Left ventricle myocardium inferior (tissue), 1 donor: ENCODE measurements around the gene MAP3K15. TPM values are rescaled to one million over a fixed set of nuclear protein-coding genes. Genes with fewer than 3 reads are reported as not detected.

ENCODE experiments used
- DNase-seq: peaks from one replicate; pipeline ENCODE4 v3.0.0-alpha.2; 2020
- H3K27ac ChIP-seq: fragments of 200-600 bp; replicated peaks from 2 replicates; pipeline ENCODE4 v1.8.0; 2021
- H3K27me3 ChIP-seq: fragments of 200-600 bp; 2 replicates; pipeline ENCODE4 v1.8.0; 2021; ENCODE audit warnings: low read depth
- H3K36me3 ChIP-seq: fragments of 200-600 bp; 2 replicates; pipeline ENCODE4 v1.8.0; 2021
- H3K4me1 ChIP-seq: fragments of 200-600 bp; 2 replicates; pipeline ENCODE4 v1.8.0; 2021
- H3K4me3 ChIP-seq: fragments of 200-600 bp; 2 replicates; pipeline ENCODE4 v1.8.0; 2021; ENCODE audit warnings: mild to moderate bottlenecking, moderate library complexity
- H3K9me3 ChIP-seq: fragments of 200-600 bp; replicated peaks from 2 replicates; pipeline ENCODE4 v1.8.0; 2021
- CTCF ChIP-seq: fragments of 200-600 bp; IDR thresholded peaks from 2 replicates; pipeline ENCODE4 v1.8.0; 2021; ENCODE audit warnings: antibody characterized with exemption, mild to moderate bottlenecking, borderline replicate concordance
- intact Hi-C: fragments of 100-400 bp; cut with micrococcal nuclease; formaldehyde crosslinking; loops from one replicate; pipeline ENCODE4 v1.11.0; 2022
- total RNA-seq: library from RNA; stranded (reverse); fragmentation: NEBNext Ultra II Directional; extraction: Animal tissue kit (Norgen Biotek cat#: 25700); gene quantifications from one replicate; pipeline ENCODE4 v1.2.1, GENCODE V29; 2021
- donor health status: DM: no; HTN: yes; CAD: no; lungs with severe emphysema.

MAP3K15 gene
- total RNA-seq, 1 donor from 2014 or later: not detected

DNA sequence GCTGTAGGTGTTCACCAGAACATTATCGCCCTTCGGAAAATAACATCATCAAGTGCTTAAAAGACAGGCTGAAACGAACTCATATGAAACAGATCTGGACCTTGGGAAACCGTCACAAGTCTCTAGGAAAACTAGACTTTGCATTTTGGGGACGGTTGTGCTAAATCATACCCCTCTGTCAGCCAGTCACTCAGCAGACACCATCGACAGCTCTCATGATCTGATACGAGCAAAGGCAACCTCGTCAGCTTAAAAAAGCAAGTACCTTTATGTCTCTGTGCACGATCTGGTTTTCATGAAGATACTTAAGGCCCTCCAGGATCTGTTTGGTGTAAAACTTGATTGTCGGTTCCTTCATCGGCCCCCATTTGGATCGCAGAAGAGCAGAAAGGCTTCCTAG lies 123.2 kb downstream of the MAP3K15 start:
- no peak for DNase-seq
- no peak overlapping the region for H3K4me3 ChIP-seq
- no peaks in the 10 kb centered on the region for H3K9me3 ChIP-seq
- intact Hi-C loops: no loop called here
- no peaks in the 10 kb centered on the region for H3K27me3 ChIP-seq
- no peak for TF ChIP-seq CTCF
- H3K27ac ChIP-seq: no peak overlapping the region
- no peaks in the 10 kb centered on the region for H3K36me3 ChIP-seq
- H3K4me1 ChIP-seq: no peaks in the 10 kb centered on the region

DNA sequence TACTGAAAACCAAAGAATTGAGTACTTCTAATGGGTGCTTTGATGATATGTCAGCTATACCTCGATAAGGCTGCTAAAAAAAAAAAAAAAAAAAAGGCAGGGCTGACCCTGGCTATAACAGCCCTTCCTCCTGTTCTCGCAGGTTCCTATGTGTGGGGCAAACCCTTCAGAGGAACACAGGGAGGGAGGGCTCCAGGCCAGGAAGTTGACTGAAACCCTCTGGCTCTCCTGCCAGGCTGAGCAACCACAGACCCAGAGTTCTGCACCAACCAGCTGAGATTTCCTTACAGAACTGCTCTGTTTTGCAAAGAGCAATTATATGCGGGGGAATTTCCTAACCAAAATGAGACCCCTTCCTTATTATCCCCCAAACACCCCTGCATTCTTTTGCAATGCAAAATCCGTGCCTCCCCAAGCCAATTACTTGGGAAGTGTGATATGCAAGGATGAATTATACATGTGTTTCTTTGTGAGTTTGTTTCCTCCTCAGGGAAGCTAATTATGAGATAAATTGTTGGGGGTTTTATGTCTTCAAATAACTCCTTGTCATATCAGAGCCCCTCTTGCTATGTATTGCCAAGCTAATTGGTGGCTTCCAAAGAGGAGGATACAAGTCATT lies 126.0 kb downstream of the MAP3K15 start:
- Histone ChIP-seq H3K27me3 (no peaks in the 10 kb centered on the region), H3K9me3 (no peaks in the 10 kb centered on the region), H3K27ac (no peak overlapping the region), H3K4me3 (no peak overlapping the region), H3K36me3 (no peaks in the 10 kb centered on the region), H3K4me1 (no peaks in the 10 kb centered on the region)
- no peak for DNase-seq
- TF ChIP-seq CTCF: no peak
- intact Hi-C loops: no loop called here

GRCh38 chrX:19388741-19389140 lies 126.6 kb downstream of the MAP3K15 start:
- no peak for TF ChIP-seq CTCF
- no peak overlapping the region for H3K27ac ChIP-seq
- no peaks in the 10 kb centered on the region for H3K27me3 ChIP-seq
- no peaks in the 10 kb centered on the region for H3K9me3 ChIP-seq
- DNase-seq: no peak
- no peaks in the 10 kb centered on the region for H3K4me1 ChIP-seq
- intact Hi-C loops: no loop called here
- no peaks in the 10 kb centered on the region for H3K36me3 ChIP-seq
- no peak overlapping the region for H3K4me3 ChIP-seq

DNA sequence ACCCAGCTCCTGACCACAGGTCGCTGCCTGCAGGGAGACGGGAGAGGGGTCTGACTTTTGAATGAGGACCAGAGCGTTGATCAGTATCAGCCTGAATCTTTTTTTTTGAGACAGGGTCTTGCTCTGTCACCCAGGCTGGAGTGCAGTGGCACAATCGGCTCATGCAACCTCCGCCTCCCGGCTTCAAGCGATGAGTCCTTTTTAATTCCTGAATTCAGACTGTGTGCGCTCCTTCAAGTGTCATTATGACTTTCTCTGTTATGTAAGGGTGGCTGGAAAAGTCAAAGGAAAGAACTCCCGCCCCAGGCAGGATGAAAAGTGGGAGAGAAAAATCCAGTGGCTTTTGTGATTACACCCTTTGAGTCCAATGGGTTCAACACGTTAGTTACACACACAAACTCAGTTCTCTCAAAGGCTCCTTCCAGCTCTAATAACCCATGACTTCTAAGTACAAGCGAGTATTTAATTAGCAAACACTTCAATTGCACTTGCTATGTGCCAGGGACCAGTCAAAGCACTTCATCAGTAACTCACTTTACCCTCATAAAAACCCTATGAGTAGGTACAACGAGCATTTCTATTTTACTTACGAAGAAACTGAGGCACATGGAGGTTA lies 127.1 kb downstream of the MAP3K15 start:
- Histone ChIP-seq H3K36me3 (no peaks in the 10 kb centered on the region), H3K27me3 (no peaks in the 10 kb centered on the region), H3K4me3 (no peak overlapping the region), H3K9me3 (no peaks in the 10 kb centered on the region), H3K4me1 (no peaks in the 10 kb centered on the region), H3K27ac (no peak overlapping the region)
- intact Hi-C loops: no loop called here
- no peak for TF ChIP-seq CTCF
- DNase-seq: no peak

GRCh38 chrX:19386679-19387078 lies 128.6 kb downstream of the MAP3K15 start:
- no peak overlapping the region for H3K4me3 ChIP-seq
- intact Hi-C loops: no loop called here
- no peak overlapping the region for H3K27ac ChIP-seq
- H3K4me1 ChIP-seq: no peaks in the 10 kb centered on the region
- DNase-seq: no peak
- no peaks in the 10 kb centered on the region for H3K9me3 ChIP-seq
- H3K36me3 ChIP-seq: no peaks in the 10 kb centered on the region
- no peaks in the 10 kb centered on the region for H3K27me3 ChIP-seq
- TF ChIP-seq CTCF: no peak
